HL-60 (cell line): ENCODE measurements around the gene RNF5.

Experiments used
- DNase-seq, 2 experiments: peaks; one replicate each; pipeline ENCODE4 v3.0.0-alpha.2; 2010 to 2020; ENCODE audit warnings: low read depth in 1 of 2, low spot score in 1 of 2
- H3K27ac ChIP-seq: fragments of 250-450 bp; sonication (Bioruptor Pico); replicated peaks from 2 replicates; pipeline ENCODE4 v1.5.1; 2020; ENCODE audit warnings: mild to moderate bottlenecking, moderate library complexity
- H3K27me3 ChIP-seq: fragments of 250-450 bp; sonication (Bioruptor Pico); 2 replicates; pipeline ENCODE4 v1.5.1; 2021; ENCODE audit warnings: mild to moderate bottlenecking, moderate library complexity; ENCODE audit not compliant: insufficient read depth, poor library complexity, severe bottlenecking
- H3K4me3 ChIP-seq: replicated peaks from 2 replicates; pipeline ENCODE4 v1.5.1; 2011; ENCODE audit warnings: mild to moderate bottlenecking, control low read depth, low read length; ENCODE audit not compliant: insufficient read depth
- CTCF ChIP-seq: IDR thresholded peaks from one replicate; pipeline ENCODE4 v1.5.1; 2011; ENCODE audit warnings: low read length, control low read depth, inconsistent platforms; ENCODE audit not compliant: insufficient read depth
- GABPA ChIP-seq: IDR thresholded peaks from 2 replicates; pipeline ENCODE4 v1.6.1; 2012; ENCODE audit warnings: low read depth
- POLR2AphosphoS5 ChIP-seq: IDR thresholded peaks from 2 replicates; pipeline ENCODE4 v1.6.1; 2012; ENCODE audit warnings: low read depth
- SPI1 ChIP-seq: IDR thresholded peaks from 2 replicates; pipeline ENCODE4 v1.6.1; 2012; ENCODE audit warnings: low read depth, mild to moderate bottlenecking, borderline replicate concordance
- TF ChIP-seq, protein P1 (sequence below): IDR thresholded peaks from 2 replicates; pipeline ENCODE4 v1.6.1; 2012; ENCODE audit warnings: low read depth; ENCODE audit not compliant: insufficient replicate concordance

The RNF5 gene

DNA sequence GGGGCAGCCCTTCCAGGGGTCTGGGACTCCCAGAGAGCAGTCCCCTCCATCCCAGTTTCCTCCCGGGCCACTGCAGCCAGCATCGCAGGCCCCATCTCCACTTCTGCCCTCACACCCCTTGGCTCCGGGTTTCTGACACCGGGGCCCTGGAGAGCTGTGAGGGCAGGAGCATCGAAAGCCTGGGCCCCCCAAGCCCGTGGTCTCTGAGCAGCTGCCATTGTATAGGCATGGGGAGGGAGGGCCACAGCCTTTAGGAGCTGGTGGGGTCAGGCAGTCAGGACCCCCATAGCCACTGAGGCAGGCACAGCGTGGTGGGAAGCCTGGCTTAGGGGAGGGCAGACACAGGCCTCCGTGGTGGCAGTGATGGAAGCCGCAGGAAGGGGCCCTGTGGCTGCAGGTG, 24.0 kb downstream of the RNF5 start:
- TF ChIP-seq SPI1 (no peak), POLR2AphosphoS5 (no peak), GABPA (no peak), CTCF (no peak)
- TF ChIP-seq, protein P1, sequence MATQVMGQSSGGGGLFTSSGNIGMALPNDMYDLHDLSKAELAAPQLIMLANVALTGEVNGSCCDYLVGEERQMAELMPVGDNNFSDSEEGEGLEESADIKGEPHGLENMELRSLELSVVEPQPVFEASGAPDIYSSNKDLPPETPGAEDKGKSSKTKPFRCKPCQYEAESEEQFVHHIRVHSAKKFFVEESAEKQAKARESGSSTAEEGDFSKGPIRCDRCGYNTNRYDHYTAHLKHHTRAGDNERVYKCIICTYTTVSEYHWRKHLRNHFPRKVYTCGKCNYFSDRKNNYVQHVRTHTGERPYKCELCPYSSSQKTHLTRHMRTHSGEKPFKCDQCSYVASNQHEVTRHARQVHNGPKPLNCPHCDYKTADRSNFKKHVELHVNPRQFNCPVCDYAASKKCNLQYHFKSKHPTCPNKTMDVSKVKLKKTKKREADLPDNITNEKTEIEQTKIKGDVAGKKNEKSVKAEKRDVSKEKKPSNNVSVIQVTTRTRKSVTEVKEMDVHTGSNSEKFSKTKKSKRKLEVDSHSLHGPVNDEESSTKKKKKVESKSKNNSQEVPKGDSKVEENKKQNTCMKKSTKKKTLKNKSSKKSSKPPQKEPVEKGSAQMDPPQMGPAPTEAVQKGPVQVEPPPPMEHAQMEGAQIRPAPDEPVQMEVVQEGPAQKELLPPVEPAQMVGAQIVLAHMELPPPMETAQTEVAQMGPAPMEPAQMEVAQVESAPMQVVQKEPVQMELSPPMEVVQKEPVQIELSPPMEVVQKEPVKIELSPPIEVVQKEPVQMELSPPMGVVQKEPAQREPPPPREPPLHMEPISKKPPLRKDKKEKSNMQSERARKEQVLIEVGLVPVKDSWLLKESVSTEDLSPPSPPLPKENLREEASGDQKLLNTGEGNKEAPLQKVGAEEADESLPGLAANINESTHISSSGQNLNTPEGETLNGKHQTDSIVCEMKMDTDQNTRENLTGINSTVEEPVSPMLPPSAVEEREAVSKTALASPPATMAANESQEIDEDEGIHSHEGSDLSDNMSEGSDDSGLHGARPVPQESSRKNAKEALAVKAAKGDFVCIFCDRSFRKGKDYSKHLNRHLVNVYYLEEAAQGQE: no peak
- Histone ChIP-seq H3K27ac (no peak overlapping the region), H3K27me3 (no peaks in the 10 kb centered on the region), H3K4me3 (no peak overlapping the region)
- no peak for DNase-seq

- no peak overlapping the region for H3K4me3 ChIP-seq
- no peak for DNase-seq
- H3K27me3 ChIP-seq: no peaks in the 10 kb centered on the region
- TF ChIP-seq POLR2AphosphoS5 (no peak), CTCF (no peak), SPI1 (no peak), GABPA (no peak)
- TF ChIP-seq, protein P1: no peak
- no peak overlapping the region for H3K27ac ChIP-seq
These were observed 25.4 kb downstream of the RNF5 start for GRCh38 chr6:32203426-32204267.

GRCh38 chr6:32204268-32204715, 26.1 kb downstream of the RNF5 start:
- no peak for DNase-seq

More at GRCh38 chr6:32204268-32204715, 26.1 kb downstream of the RNF5 start:
- TF ChIP-seq, protein P1: no peak
- no peak for TF ChIP-seq POLR2AphosphoS5
- H3K27ac ChIP-seq: no peak overlapping the region
- H3K27me3 ChIP-seq: no peaks in the 10 kb centered on the region
- H3K4me3 ChIP-seq: no peak overlapping the region
